ENCODE data around the gene SMIM31. TPM values are rescaled to one million over a fixed set of nuclear protein-coding genes. Genes with fewer than 3 reads are reported as not detected.

Gene SMIM31
- total RNA-seq, 2 donors from 2014 or later = not detected

GRCh38 chr4:164765096-164765495 is 11.2 kb downstream of the SMIM31 start:
- no peak for DNase-seq
- no peak overlapping the region for H3K4me3 Mint-ChIP-seq
- H3K36me3 Mint-ChIP-seq (ENCODE audit: insufficient read depth in 2 of 2) = no peaks in the 10 kb centered on the region
- H3K4me1 Mint-ChIP-seq (ENCODE audit: low read depth) = no peaks in the 10 kb centered on the region
- ATAC-seq (replicated peaks in 1 of 2) = no peak
- no peak overlapping the region for H3K27ac Mint-ChIP-seq
- no peaks in the 10 kb centered on the region for H3K9me3 Mint-ChIP-seq
- H3K27me3 Mint-ChIP-seq (ENCODE audit: low read depth) = peaks cover 19% of the 10 kb centered on the region

- Mint-ChIP-seq H3K27me3 (ENCODE audit: low read depth) (peaks cover 24% of the 10 kb centered on the region), H3K27ac (no peak overlapping the region), H3K36me3 (ENCODE audit: insufficient read depth in 2 of 2) (no peaks in the 10 kb centered on the region), H3K4me3 (no peak overlapping the region), H3K9me3 (no peaks in the 10 kb centered on the region), H3K4me1 (ENCODE audit: low read depth) (no peaks in the 10 kb centered on the region)
- no peak for DNase-seq
- no peak for ATAC-seq (replicated peaks in 1 of 2)
These were observed 11.9 kb downstream of the SMIM31 start for GRCh38 chr4:164765833-164766232.

GRCh38 chr4:164768516-164768915 is 14.6 kb downstream of the SMIM31 start:
- ATAC-seq (replicated peaks in 1 of 2) = no peak
- no peak overlapping the region for H3K4me3 Mint-ChIP-seq
- H3K27ac Mint-ChIP-seq = no peak overlapping the region
- no peaks in the 10 kb centered on the region for H3K36me3 Mint-ChIP-seq (ENCODE audit: insufficient read depth in 2 of 2)
- H3K9me3 Mint-ChIP-seq = no peaks in the 10 kb centered on the region
- H3K27me3 Mint-ChIP-seq (ENCODE audit: low read depth) = peaks cover 24% of the 10 kb centered on the region
- DNase-seq = no peak
- no peaks in the 10 kb centered on the region for H3K4me1 Mint-ChIP-seq (ENCODE audit: low read depth)

GRCh38 chr4:164770010-164770724 is 16.2 kb downstream of the SMIM31 start:
- Mint-ChIP-seq H3K4me3 (no peak overlapping the region), H3K27me3 (ENCODE audit: low read depth) (peaks cover 28% of the 10 kb centered on the region), H3K36me3 (ENCODE audit: insufficient read depth in 2 of 2) (no peaks in the 10 kb centered on the region), H3K4me1 (ENCODE audit: low read depth) (no peaks in the 10 kb centered on the region), H3K27ac (no peak overlapping the region), H3K9me3 (no peaks in the 10 kb centered on the region)
- DNase-seq = no peak
- no peak for ATAC-seq (replicated peaks in 1 of 2)

GRCh38 chr4:164771088-164771487 is 17.2 kb downstream of the SMIM31 start:
- Mint-ChIP-seq H3K9me3 (no peaks in the 10 kb centered on the region), H3K36me3 (ENCODE audit: insufficient read depth in 2 of 2) (no peaks in the 10 kb centered on the region), H3K27ac (no peak overlapping the region), H3K27me3 (ENCODE audit: low read depth) (peaks cover 26% of the 10 kb centered on the region), H3K4me3 (no peak overlapping the region), H3K4me1 (ENCODE audit: low read depth) (no peaks in the 10 kb centered on the region)
- no peak for ATAC-seq (replicated peaks in 1 of 2)
- no peak for DNase-seq

GRCh38 chr4:164772076-164772475 is 18.1 kb downstream of the SMIM31 start:
- no peak for DNase-seq
- H3K36me3 Mint-ChIP-seq (ENCODE audit: insufficient read depth in 2 of 2) = no peaks in the 10 kb centered on the region
- ATAC-seq (replicated peaks in 1 of 2) = no peak
- H3K27ac Mint-ChIP-seq = no peak overlapping the region
- no peaks in the 10 kb centered on the region for H3K9me3 Mint-ChIP-seq
- peaks cover 16% of the 10 kb centered on the region for H3K27me3 Mint-ChIP-seq (ENCODE audit: low read depth)
- H3K4me1 Mint-ChIP-seq (ENCODE audit: low read depth) = no peaks in the 10 kb centered on the region
- H3K4me3 Mint-ChIP-seq = no peak overlapping the region

- H3K4me3 Mint-ChIP-seq = no peak overlapping the region
These were observed 25.1 kb downstream of the SMIM31 start for GRCh38 chr4:164779080-164779479.

GRCh38 chr4:164779811-164780216 is 25.9 kb downstream of the SMIM31 start:
- Mint-ChIP-seq H3K4me3 (no peak overlapping the region), H3K4me1 (ENCODE audit: low read depth) (no peaks in the 10 kb centered on the region), H3K27ac (no peak overlapping the region), H3K36me3 (ENCODE audit: insufficient read depth in 2 of 2) (no peaks in the 10 kb centered on the region), H3K27me3 (ENCODE audit: low read depth) (peaks cover 7% of the 10 kb centered on the region), H3K9me3 (no peaks in the 10 kb centered on the region)
- ATAC-seq (replicated peaks in 1 of 2) (no peak), DNase-seq (peak; percentile 8 to 19)

More at GRCh38 chr4:164779080-164779479, 25.1 kb downstream of the SMIM31 start:
- DNase-seq (no peak), ATAC-seq (replicated peaks in 1 of 2) (no peak)
- Mint-ChIP-seq H3K36me3 (ENCODE audit: insufficient read depth in 2 of 2) (no peaks in the 10 kb centered on the region), H3K9me3 (no peaks in the 10 kb centered on the region), H3K27me3 (ENCODE audit: low read depth) (peaks cover 7% of the 10 kb centered on the region), H3K4me1 (ENCODE audit: low read depth) (no peaks in the 10 kb centered on the region), H3K27ac (no peak overlapping the region)

GRCh38 chr4:164780839-164781238 is 26.9 kb downstream of the SMIM31 start:
- no peaks in the 10 kb centered on the region for H3K27me3 Mint-ChIP-seq (ENCODE audit: low read depth)
- H3K4me1 Mint-ChIP-seq (ENCODE audit: low read depth) = no peaks in the 10 kb centered on the region
- H3K36me3 Mint-ChIP-seq (ENCODE audit: insufficient read depth in 2 of 2) = no peaks in the 10 kb centered on the region
- no peak overlapping the region for H3K27ac Mint-ChIP-seq
- H3K4me3 Mint-ChIP-seq = no peak overlapping the region
- H3K9me3 Mint-ChIP-seq = no peaks in the 10 kb centered on the region
- no peak for DNase-seq
- no peak for ATAC-seq (replicated peaks in 1 of 2)

- ATAC-seq (replicated peaks in 1 of 2) = no peak
- Mint-ChIP-seq H3K36me3 (ENCODE audit: insufficient read depth in 2 of 2) (no peaks in the 10 kb centered on the region), H3K27me3 (ENCODE audit: low read depth) (no peaks in the 10 kb centered on the region), H3K9me3 (no peaks in the 10 kb centered on the region), H3K4me3 (no peak overlapping the region), H3K27ac (no peak overlapping the region), H3K4me1 (ENCODE audit: low read depth) (no peaks in the 10 kb centered on the region)
- no peak for DNase-seq
These were observed 30.0 kb downstream of the SMIM31 start for GRCh38 chr4:164783976-164784375.

GRCh38 chr4:164789047-164789446 is 35.1 kb downstream of the SMIM31 start:
- Mint-ChIP-seq H3K36me3 (ENCODE audit: insufficient read depth in 2 of 2) (no peaks in the 10 kb centered on the region), H3K27ac (no peak overlapping the region), H3K4me1 (ENCODE audit: low read depth) (no peaks in the 10 kb centered on the region), H3K9me3 (no peaks in the 10 kb centered on the region), H3K4me3 (no peak overlapping the region), H3K27me3 (ENCODE audit: low read depth) (no peaks in the 10 kb centered on the region)
- ATAC-seq (replicated peaks in 1 of 2) (no peak), DNase-seq (no peak)

- H3K27me3 Mint-ChIP-seq (ENCODE audit: low read depth) = no peaks in the 10 kb centered on the region
- no peak for ATAC-seq (replicated peaks in 1 of 2)
- no peak for DNase-seq
- no peak overlapping the region for H3K4me3 Mint-ChIP-seq
- no peak overlapping the region for H3K27ac Mint-ChIP-seq
- no peaks in the 10 kb centered on the region for H3K4me1 Mint-ChIP-seq (ENCODE audit: low read depth)
- no peaks in the 10 kb centered on the region for H3K36me3 Mint-ChIP-seq (ENCODE audit: insufficient read depth in 2 of 2)
- no peaks in the 10 kb centered on the region for H3K9me3 Mint-ChIP-seq
These were observed 36.3 kb downstream of the SMIM31 start for GRCh38 chr4:164790249-164790648.

GRCh38 chr4:164799410-164799809 is 45.5 kb downstream of the SMIM31 start:
- Mint-ChIP-seq H3K4me3 (no peak overlapping the region), H3K9me3 (no peaks in the 10 kb centered on the region), H3K27ac (no peak overlapping the region), H3K36me3 (ENCODE audit: insufficient read depth in 2 of 2) (no peaks in the 10 kb centered on the region), H3K4me1 (ENCODE audit: low read depth) (no peaks in the 10 kb centered on the region), H3K27me3 (ENCODE audit: low read depth) (peaks cover 7% of the 10 kb centered on the region)
- no peak for DNase-seq
- ATAC-seq (replicated peaks in 1 of 2) = no peak

- Mint-ChIP-seq H3K9me3 (no peaks in the 10 kb centered on the region), H3K27ac (no peak overlapping the region), H3K4me1 (ENCODE audit: low read depth) (no peaks in the 10 kb centered on the region), H3K36me3 (ENCODE audit: insufficient read depth in 2 of 2) (no peaks in the 10 kb centered on the region), H3K27me3 (ENCODE audit: low read depth) (peaks cover 7% of the 10 kb centered on the region), H3K4me3 (no peak overlapping the region)
- ATAC-seq (replicated peaks in 1 of 2) (no peak), DNase-seq (no peak)
These were observed 46.9 kb downstream of the SMIM31 start for GRCh38 chr4:164800786-164801185.

Measured in activated T-cell treated with anti-CD3 and anti-CD28 coated beads, Interleukin-2, amount 50 U/mL, for 72 hours (primary cell).